PC-9 (cell line): ENCODE measurements around the gene SH3PXD2B.

Experiments used
- EZH2 ChIP-seq: fragments of 200-600 bp; sonication (generic); IDR thresholded peaks from 2 replicates; pipeline ENCODE4 v1.8.0; 2017; ENCODE audit warnings: antibody characterized with exemption, low read depth
- TF ChIP-seq, protein P1 (sequence below): fragments of 200-600 bp; sonication (generic); conservative IDR thresholded peaks from 2 replicates; pipeline ENCODE4 v1.6.1; 2017; ENCODE audit warnings: mixed run types, antibody characterized with exemption, mild to moderate bottlenecking, moderate library complexity

DNA sequence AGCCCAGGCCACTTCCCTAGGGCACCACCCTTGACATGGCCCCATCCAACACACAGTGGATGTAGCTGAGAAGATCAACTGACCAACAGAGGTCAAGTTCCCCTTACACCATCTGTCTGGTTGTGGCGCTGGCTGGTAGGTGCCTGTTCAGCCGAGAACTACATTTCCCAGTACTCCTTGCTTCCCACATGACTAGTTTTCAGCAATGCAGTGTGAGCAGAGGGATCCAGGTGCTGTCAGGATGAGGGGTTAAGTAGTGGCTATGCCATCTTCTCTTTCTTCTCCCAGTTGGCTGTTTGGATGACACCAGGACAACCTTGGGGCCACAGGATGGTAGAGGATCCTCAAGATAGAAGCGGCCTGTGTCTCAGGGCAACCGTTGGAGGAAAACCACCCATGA lies 48.6 kb upstream of the SH3PXD2B start:
- TF ChIP-seq, protein P1, sequence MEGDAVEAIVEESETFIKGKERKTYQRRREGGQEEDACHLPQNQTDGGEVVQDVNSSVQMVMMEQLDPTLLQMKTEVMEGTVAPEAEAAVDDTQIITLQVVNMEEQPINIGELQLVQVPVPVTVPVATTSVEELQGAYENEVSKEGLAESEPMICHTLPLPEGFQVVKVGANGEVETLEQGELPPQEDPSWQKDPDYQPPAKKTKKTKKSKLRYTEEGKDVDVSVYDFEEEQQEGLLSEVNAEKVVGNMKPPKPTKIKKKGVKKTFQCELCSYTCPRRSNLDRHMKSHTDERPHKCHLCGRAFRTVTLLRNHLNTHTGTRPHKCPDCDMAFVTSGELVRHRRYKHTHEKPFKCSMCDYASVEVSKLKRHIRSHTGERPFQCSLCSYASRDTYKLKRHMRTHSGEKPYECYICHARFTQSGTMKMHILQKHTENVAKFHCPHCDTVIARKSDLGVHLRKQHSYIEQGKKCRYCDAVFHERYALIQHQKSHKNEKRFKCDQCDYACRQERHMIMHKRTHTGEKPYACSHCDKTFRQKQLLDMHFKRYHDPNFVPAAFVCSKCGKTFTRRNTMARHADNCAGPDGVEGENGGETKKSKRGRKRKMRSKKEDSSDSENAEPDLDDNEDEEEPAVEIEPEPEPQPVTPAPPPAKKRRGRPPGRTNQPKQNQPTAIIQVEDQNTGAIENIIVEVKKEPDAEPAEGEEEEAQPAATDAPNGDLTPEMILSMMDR, result no peak
- no peak for TF ChIP-seq EZH2
